Astrocyte (in vitro differentiated cells and primary cell): Measurements from ENCODE around the gene MFN2. TPM values are rescaled to one million over a fixed set of nuclear protein-coding genes. Genes with fewer than 3 reads are reported as not detected.

Source experiments
- DNase-seq: peaks from one replicate; pipeline ENCODE4 v3.0.0-alpha.2; 2010; ENCODE audit warnings: low read depth
- FAIRE-seq: peaks from 2 replicates; lab custom pipeline; 2011; peaks lifted over from hg19 to GRCh38; lab: Jason Lieb, UNC
- H2AFZ ChIP-seq: 2 replicates; pipeline ENCODE4 v1.6.0; 2012; ENCODE audit warnings: low read depth, low read length, inconsistent platforms
- H3K27ac ChIP-seq: 2 replicates; pipeline ENCODE4 v1.5.1; 2011; ENCODE audit warnings: low read depth, low read length, inconsistent platforms
- H3K27me3 ChIP-seq: 2 replicates; pipeline ENCODE4 v1.6.0; 2011; ENCODE audit warnings: low read length, inconsistent platforms; ENCODE audit not compliant: insufficient read depth
- H3K36me3 ChIP-seq: 2 replicates; pipeline ENCODE4 v1.5.1; 2011; ENCODE audit warnings: low read length, inconsistent platforms; ENCODE audit not compliant: insufficient read depth
- H3K4me1 ChIP-seq: 2 replicates; pipeline ENCODE4 v1.5.1; 2011; ENCODE audit warnings: low read length, inconsistent platforms; ENCODE audit not compliant: insufficient read depth
- H3K4me2 ChIP-seq: 2 replicates; pipeline ENCODE4 v1.6.0; 2012; ENCODE audit warnings: low read length, inconsistent platforms
- H3K4me3 ChIP-seq: 2 replicates; pipeline ENCODE4 v1.5.1; 2011; ENCODE audit warnings: low read depth, mild to moderate bottlenecking, low read length, inconsistent platforms; ENCODE audit not compliant: insufficient read depth
- H3K79me2 ChIP-seq: 2 replicates; pipeline ENCODE4 v1.6.0; 2012; ENCODE audit warnings: mild to moderate bottlenecking, low read length, inconsistent platforms; ENCODE audit not compliant: insufficient read depth
- H3K9ac ChIP-seq: 2 replicates; pipeline ENCODE4 v1.6.0; 2012; ENCODE audit warnings: mild to moderate bottlenecking, low read length, inconsistent platforms
- H3K9me3 ChIP-seq: 2 replicates; pipeline ENCODE4 v1.5.1; 2012; ENCODE audit warnings: low read depth, mild to moderate bottlenecking, low read length, inconsistent platforms; ENCODE audit not compliant: insufficient read depth
- H4K20me1 ChIP-seq: 2 replicates; pipeline ENCODE4 v1.6.0; 2012; ENCODE audit warnings: low read length, inconsistent platforms; ENCODE audit not compliant: insufficient read depth
- H3K27ac Mint-ChIP-seq: one replicate; pipeline ENCODE4 v1.8.0; 2021; ENCODE audit warnings: mild to moderate bottlenecking, mixed read lengths; ENCODE audit not compliant: unreplicated experiment
- H3K27me3 Mint-ChIP-seq: one replicate; pipeline ENCODE4 v1.8.0; 2021; ENCODE audit warnings: low read depth, mixed read lengths; ENCODE audit not compliant: unreplicated experiment
- H3K36me3 Mint-ChIP-seq: one replicate; pipeline ENCODE4 v1.8.0; 2021; ENCODE audit warnings: low read depth, mixed read lengths; ENCODE audit not compliant: unreplicated experiment
- H3K4me1 Mint-ChIP-seq: one replicate; pipeline ENCODE4 v1.8.0; 2021; ENCODE audit warnings: low read depth, mixed read lengths; ENCODE audit not compliant: unreplicated experiment
- H3K4me3 Mint-ChIP-seq: one replicate; pipeline ENCODE4 v1.8.0; 2021; ENCODE audit warnings: mild to moderate bottlenecking, moderate library complexity, mixed read lengths; ENCODE audit not compliant: unreplicated experiment
- H3K9me3 Mint-ChIP-seq: one replicate; pipeline ENCODE4 v1.8.0; 2021; ENCODE audit warnings: mild to moderate bottlenecking, mixed read lengths; ENCODE audit not compliant: unreplicated experiment
- EZH2 ChIP-seq: IDR thresholded peaks from 2 replicates; pipeline ENCODE4 v1.6.1; 2012; ENCODE audit warnings: mild to moderate bottlenecking, low read length, inconsistent platforms; ENCODE audit not compliant: insufficient read depth
- total RNA-seq: library from RNA; stranded (reverse); gene quantifications from 2 replicates; pipeline ENCODE4 v1.2.1, GENCODE V29; 2021
- TF ChIP-seq, protein P1 (sequence below): IDR thresholded peaks from 2 replicates; pipeline ENCODE4 v1.5.1; 2011; ENCODE audit warnings: low read depth, mild to moderate bottlenecking, inconsistent platforms, low read length, moderate library complexity; ENCODE audit not compliant: insufficient read depth

MFN2 gene
- total RNA-seq, 1 donor from 2014 or later = 75.5 TPM

DNA sequence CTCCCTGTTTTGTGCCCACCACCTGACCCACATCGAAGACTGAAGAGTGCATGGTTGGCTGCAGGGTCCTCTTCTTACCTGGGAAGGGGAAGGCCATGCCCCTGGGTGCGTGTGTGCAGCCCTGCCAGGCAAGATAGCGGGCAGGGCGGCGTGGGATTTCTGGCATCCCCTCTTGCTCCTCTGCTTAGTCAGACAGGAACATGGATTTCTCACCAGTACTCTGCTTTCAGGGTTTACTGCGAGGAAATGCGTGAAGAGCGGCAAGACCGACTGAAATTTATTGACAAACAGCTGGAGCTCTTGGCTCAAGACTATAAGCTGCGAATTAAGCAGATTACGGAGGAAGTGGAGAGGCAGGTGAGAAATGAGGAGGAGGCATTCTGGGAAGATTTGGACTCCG is 23.5 kb downstream of the MFN2 start:
- TF ChIP-seq EZH2 = no peak
- TF ChIP-seq, protein P1, sequence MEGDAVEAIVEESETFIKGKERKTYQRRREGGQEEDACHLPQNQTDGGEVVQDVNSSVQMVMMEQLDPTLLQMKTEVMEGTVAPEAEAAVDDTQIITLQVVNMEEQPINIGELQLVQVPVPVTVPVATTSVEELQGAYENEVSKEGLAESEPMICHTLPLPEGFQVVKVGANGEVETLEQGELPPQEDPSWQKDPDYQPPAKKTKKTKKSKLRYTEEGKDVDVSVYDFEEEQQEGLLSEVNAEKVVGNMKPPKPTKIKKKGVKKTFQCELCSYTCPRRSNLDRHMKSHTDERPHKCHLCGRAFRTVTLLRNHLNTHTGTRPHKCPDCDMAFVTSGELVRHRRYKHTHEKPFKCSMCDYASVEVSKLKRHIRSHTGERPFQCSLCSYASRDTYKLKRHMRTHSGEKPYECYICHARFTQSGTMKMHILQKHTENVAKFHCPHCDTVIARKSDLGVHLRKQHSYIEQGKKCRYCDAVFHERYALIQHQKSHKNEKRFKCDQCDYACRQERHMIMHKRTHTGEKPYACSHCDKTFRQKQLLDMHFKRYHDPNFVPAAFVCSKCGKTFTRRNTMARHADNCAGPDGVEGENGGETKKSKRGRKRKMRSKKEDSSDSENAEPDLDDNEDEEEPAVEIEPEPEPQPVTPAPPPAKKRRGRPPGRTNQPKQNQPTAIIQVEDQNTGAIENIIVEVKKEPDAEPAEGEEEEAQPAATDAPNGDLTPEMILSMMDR = no peak
- Histone ChIP-seq H3K36me3 (peaks cover 50% of the 10 kb centered on the region), H4K20me1 (peaks cover 12% of the 10 kb centered on the region), H3K9me3 (no peaks in the 10 kb centered on the region), H2AFZ (no peak overlapping the region), H3K4me3 (no peak overlapping the region), H3K9ac (no peak overlapping the region), H3K27ac (no peak overlapping the region), H3K27me3 (no peaks in the 10 kb centered on the region), H3K4me1 (peaks cover 10% of the 10 kb centered on the region), H3K79me2 (no peaks in the 10 kb centered on the region), H3K4me2 (no peak overlapping the region)
- H3K27ac Mint-ChIP-seq = no peak overlapping the region
- H3K27me3 Mint-ChIP-seq = no peaks in the 10 kb centered on the region
- H3K36me3 Mint-ChIP-seq = peaks cover 53% of the 10 kb centered on the region
- H3K4me3 Mint-ChIP-seq = no peak overlapping the region
- peaks cover 3% of the 10 kb centered on the region for H3K4me1 Mint-ChIP-seq
- DNase-seq (no peak), FAIRE-seq (no peak)
- H3K9me3 Mint-ChIP-seq = no peaks in the 10 kb centered on the region

GRCh38 chr1:12005488-12006166 is 25.4 kb downstream of the MFN2 start:
- TF ChIP-seq, protein P1 = no peak
- TF ChIP-seq EZH2 = no peak
- H3K36me3 Mint-ChIP-seq = peaks cover 58% of the 10 kb centered on the region

More at GRCh38 chr1:12005488-12006166, 25.4 kb downstream of the MFN2 start:
- Mint-ChIP-seq H3K9me3 (no peaks in the 10 kb centered on the region), H3K27ac (no peak overlapping the region), H3K4me3 (no peak overlapping the region), H3K4me1 (peaks cover 3% of the 10 kb centered on the region), H3K27me3 (no peaks in the 10 kb centered on the region)
- DNase-seq = no peak
- no peak overlapping the region for H2AFZ ChIP-seq
- H3K79me2 ChIP-seq = no peaks in the 10 kb centered on the region
- no peak overlapping the region for H3K4me2 ChIP-seq
- peaks cover 10% of the 10 kb centered on the region for H3K4me1 ChIP-seq
- H3K27ac ChIP-seq = no peak overlapping the region
- no peaks in the 10 kb centered on the region for H3K27me3 ChIP-seq
- no peak overlapping the region for H3K4me3 ChIP-seq
- no peaks in the 10 kb centered on the region for H3K9me3 ChIP-seq
- peaks cover 48% of the 10 kb centered on the region for H3K36me3 ChIP-seq
- H3K9ac ChIP-seq = no peak overlapping the region
- FAIRE-seq = no peak
- peaks cover 12% of the 10 kb centered on the region for H4K20me1 ChIP-seq
